ENCODE results near the gene COG1. TPM values are rescaled to one million over a fixed set of nuclear protein-coding genes. Genes with fewer than 3 reads are reported as not detected.

Gene COG1
- polyA plus RNA-seq, 1 of the 3 experiments (the other 2 are of a cell fraction), result 52.8 TPM

DNA sequence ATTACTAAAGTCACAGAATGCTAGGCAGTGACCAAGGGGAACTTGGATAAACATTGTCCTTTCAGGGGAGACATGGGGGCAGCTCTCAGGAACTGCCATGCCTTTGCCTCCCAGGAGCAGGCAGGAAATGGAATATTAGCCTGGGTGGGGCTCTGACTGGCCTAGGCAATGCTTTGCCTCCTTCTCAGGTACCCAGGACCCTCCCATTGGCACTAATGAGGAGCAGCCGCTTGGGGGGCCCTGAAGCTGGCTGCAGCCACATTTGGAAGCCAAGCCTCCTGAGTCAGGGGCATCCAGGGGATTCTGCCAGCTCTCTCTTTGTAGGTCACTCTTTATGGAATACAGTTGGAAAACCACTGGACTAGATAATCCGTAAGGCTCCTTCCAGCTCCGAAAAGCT lies 63.4 kb downstream of the COG1 start (continued):
- no peak for TF ChIP-seq EZH2phosphoT487 (IDR thresholded peaks at IDR 0.05; ENCODE audit: borderline replicate concordance, low read depth)

- H3K4me1 ChIP-seq (ENCODE audit: control insufficient read depth in 1 of 2, insufficient read depth in 2 of 2, low read depth in 1 of 2, low read length in 1 of 2), result peaks cover 0 to 17% of the 10 kb centered on the region in 2 experiments; a peak in 1 of 4 replicates
- ChIA-PET POLR2A (interaction anchor here (0.6 kb wide), 1 partner anchor 112 kb away, joined by 3 read pairs; no protein-coding TSS in a partner anchor), CTCF (interaction anchor here (2.8 to 22.4 kb wide), 2 partner anchors 10 to 115 kb away, joined by 33 to 691 read pairs; no protein-coding TSS in a partner anchor)
- no peaks in the 10 kb centered on the region for H4K20me1 ChIP-seq (ENCODE audit: insufficient read depth)
- no peaks in the 10 kb centered on the region for H3F3A ChIP-seq (replicated peaks; ENCODE audit: insufficient read depth)
- H2AFZ ChIP-seq (ENCODE audit: low read depth), result no peak overlapping the region
- H3K27me3 ChIP-seq (ENCODE audit: insufficient read depth), result no peaks in the 10 kb centered on the region
- no peak overlapping the region for H3K4me3 ChIP-seq (ENCODE audit: low read depth in 2 of 2, low read length in 1 of 2)
- TF ChIP-seq NFIC (IDR thresholded peaks at IDR 0.05; ENCODE audit: borderline replicate concordance) (no peak), NRF1 (IDR thresholded peaks at IDR 0.05; ENCODE audit: low read depth, low read length) (no peak), SMC3 (IDR thresholded peaks at IDR 0.05; ENCODE audit: low read depth, low read length) (no peak), TAF1 (IDR thresholded peaks at IDR 0.05; ENCODE audit: borderline replicate concordance, low read depth, low read length) (no peak), EZH2phosphoT487 (IDR thresholded peaks at IDR 0.05; ENCODE audit: borderline replicate concordance, low read depth) (no peak), YY1 (IDR thresholded peaks at IDR 0.05; ENCODE audit: low read depth) (no peak)
- no peak overlapping the region for H3K27ac ChIP-seq (ENCODE audit: low read depth in 2 of 2, low read length in 1 of 2)
- H3K4me2 ChIP-seq, result no peak overlapping the region
- no peaks in the 10 kb centered on the region for H3K79me2 ChIP-seq (ENCODE audit: insufficient read depth)
- H3K36me3 ChIP-seq (replicated peaks in 1 of 2; ENCODE audit: control insufficient read depth in 1 of 2, insufficient read depth in 2 of 2, low read length in 1 of 2), result no peaks in the 10 kb centered on the region
- H3K9ac ChIP-seq, result no peak overlapping the region
- H3K9me2 ChIP-seq, result no peaks in the 10 kb centered on the region
- no peaks in the 10 kb centered on the region for H3K9me3 ChIP-seq
- 93% methylated on average over 3 of the region's 6 CpGs for WGBS (ENCODE audit: low lambda C conversion rate)
- no peak for DNase-seq
Observed at GRCh38 chr17:73257516-73257915, 64.7 kb downstream of the COG1 start.

Other genes with a start within 250 kb of the COG1 start
- gene SLC39A11, start 100.4 kb upstream of the COG1 start, polyA plus RNA-seq (2012; rRNA removed), result 23.5 and 23.7 TPM in 2 replicates
- gene SSTR2, start 28.0 kb upstream of the COG1 start, polyA plus RNA-seq (2012; rRNA removed), result 0.44 and 0.67 TPM in 2 replicates
- 0.10 TPM in 1 of 2 replicates, not detected in the other for gene CPSF4L, start 68.8 kb downstream of the COG1 start, polyA plus RNA-seq (2012; rRNA removed)
- gene CDC42EP4, start 118.9 kb downstream of the COG1 start, polyA plus RNA-seq (2012; rRNA removed), result 23.7 and 28.3 TPM in 2 replicates